Neutrophil (primary cell): ENCODE measurements around the gene PRDM15.

Experiments used
- H3K27ac ChIP-seq: fragments of 200-600 bp; sonication (generic); 2 replicates; pipeline ENCODE4 v1.5.1; 2016; ENCODE audit warnings: mild to moderate bottlenecking, moderate library complexity
- H3K27me3 ChIP-seq: fragments of 200-600 bp; sonication (generic); 2 replicates; pipeline ENCODE4 v1.6.0; 2016; ENCODE audit warnings: mild to moderate bottlenecking
- H3K36me3 ChIP-seq: fragments of 200-600 bp; sonication (generic); 2 replicates; pipeline ENCODE4 v1.5.1; 2017
- H3K4me1 ChIP-seq, 2 experiments: fragments of 200-600 bp in 1 of 2; sonication (generic) in 1 of 2; 1 replicate in 1 of 2; 2 replicates in 1 of 2; pipeline versions ENCODE4 v1.5.1 to v1.6.1; 2013 to 2016; ENCODE audit warnings: low read depth in 1 of 2, low read length in 1 of 2, mild to moderate bottlenecking in 1 of 2, moderate library complexity in 1 of 2; ENCODE audit not compliant: control insufficient read depth in 1 of 2, insufficient read depth in 1 of 2
- H3K4me3 ChIP-seq, 2 experiments: fragments of 200-600 bp in 1 of 2; sonication (generic) in 1 of 2; 1 replicate in 1 of 2; 2 replicates in 1 of 2; pipeline ENCODE4 v1.5.1; 2013 to 2016; ENCODE audit warnings: low read depth in 1 of 2, low read length in 1 of 2, mild to moderate bottlenecking in 1 of 2, moderate library complexity in 1 of 2
- H3K9me3 ChIP-seq: fragments of 200-600 bp; sonication (generic); 2 replicates; pipeline ENCODE4 v1.5.1; 2016
- TF ChIP-seq, protein P1 (sequence below): fragments of 200-600 bp; sonication (generic); IDR thresholded peaks from 2 replicates; pipeline ENCODE4 v1.5.1; 2016; ENCODE audit warnings: antibody characterized with exemption

The PRDM15 gene

DNA sequence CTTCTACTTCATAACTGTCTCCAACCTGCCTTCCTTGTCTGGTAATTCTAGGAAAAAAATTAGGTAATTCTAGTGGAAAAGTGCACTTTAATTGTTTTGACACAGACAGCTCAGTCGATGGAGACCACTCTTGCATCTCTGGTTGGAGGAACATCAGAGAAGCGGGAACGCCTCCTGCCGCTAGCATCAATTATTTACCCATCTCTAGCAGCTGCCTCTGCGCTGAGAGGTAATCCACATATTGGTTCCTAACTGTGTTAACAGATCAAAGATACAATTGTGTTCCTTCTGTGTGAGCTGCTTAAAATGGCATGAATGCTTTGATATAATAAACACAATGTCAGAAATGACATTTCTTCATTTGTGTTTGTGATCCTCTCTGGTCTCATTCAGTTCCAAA, 41.3 kb upstream of the PRDM15 start:
- no peaks in the 10 kb centered on the region for H3K9me3 ChIP-seq
- no peak overlapping the region for H3K27ac ChIP-seq
- H3K36me3 ChIP-seq, result no peaks in the 10 kb centered on the region
- TF ChIP-seq, protein P1, sequence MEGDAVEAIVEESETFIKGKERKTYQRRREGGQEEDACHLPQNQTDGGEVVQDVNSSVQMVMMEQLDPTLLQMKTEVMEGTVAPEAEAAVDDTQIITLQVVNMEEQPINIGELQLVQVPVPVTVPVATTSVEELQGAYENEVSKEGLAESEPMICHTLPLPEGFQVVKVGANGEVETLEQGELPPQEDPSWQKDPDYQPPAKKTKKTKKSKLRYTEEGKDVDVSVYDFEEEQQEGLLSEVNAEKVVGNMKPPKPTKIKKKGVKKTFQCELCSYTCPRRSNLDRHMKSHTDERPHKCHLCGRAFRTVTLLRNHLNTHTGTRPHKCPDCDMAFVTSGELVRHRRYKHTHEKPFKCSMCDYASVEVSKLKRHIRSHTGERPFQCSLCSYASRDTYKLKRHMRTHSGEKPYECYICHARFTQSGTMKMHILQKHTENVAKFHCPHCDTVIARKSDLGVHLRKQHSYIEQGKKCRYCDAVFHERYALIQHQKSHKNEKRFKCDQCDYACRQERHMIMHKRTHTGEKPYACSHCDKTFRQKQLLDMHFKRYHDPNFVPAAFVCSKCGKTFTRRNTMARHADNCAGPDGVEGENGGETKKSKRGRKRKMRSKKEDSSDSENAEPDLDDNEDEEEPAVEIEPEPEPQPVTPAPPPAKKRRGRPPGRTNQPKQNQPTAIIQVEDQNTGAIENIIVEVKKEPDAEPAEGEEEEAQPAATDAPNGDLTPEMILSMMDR, result no peak
- no peaks in the 10 kb centered on the region for H3K27me3 ChIP-seq
- no peak overlapping the region for H3K4me3 ChIP-seq
- H3K4me1 ChIP-seq, result no peaks in the 10 kb centered on the region

DNA sequence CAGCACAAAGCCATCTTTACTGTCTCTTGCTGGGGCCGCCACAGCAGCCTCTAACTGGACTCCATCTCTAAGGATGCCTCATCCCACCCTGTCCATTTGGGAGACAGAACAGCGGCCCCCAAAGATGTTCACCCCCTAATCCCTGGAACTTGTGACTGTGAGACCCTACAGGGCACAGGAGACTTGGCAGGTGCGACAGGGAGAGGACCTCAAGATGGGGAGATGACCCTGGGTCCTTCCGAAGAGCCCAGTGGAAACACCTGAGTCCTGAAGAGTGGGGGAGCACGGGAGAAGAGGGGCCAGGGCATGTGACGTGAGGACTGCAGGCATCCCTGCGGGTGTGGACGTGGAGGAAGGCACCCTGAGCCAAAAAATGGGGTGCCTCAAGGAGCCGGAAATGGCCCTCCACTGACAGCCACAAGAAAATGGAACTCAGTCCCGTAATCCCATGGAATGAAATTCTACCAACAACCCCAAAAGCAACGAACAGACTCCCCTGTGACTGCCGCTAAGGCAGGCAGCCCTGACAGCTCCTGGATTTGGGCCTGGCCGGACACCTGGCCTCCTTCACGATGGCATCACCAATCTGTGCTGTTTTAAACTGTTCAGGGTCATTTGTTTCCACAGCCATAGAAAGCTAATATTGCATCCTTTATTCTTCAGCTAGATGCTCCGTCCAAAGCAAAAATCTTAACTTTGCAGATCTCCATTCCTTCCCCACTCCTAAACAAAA, 40.7 kb upstream of the PRDM15 start:
- Histone ChIP-seq H3K36me3 (no peaks in the 10 kb centered on the region), H3K9me3 (no peaks in the 10 kb centered on the region), H3K4me1 (no peaks in the 10 kb centered on the region), H3K4me3 (no peak overlapping the region), H3K27ac (no peak overlapping the region), H3K27me3 (no peaks in the 10 kb centered on the region)
- TF ChIP-seq, protein P1, result no peak

DNA sequence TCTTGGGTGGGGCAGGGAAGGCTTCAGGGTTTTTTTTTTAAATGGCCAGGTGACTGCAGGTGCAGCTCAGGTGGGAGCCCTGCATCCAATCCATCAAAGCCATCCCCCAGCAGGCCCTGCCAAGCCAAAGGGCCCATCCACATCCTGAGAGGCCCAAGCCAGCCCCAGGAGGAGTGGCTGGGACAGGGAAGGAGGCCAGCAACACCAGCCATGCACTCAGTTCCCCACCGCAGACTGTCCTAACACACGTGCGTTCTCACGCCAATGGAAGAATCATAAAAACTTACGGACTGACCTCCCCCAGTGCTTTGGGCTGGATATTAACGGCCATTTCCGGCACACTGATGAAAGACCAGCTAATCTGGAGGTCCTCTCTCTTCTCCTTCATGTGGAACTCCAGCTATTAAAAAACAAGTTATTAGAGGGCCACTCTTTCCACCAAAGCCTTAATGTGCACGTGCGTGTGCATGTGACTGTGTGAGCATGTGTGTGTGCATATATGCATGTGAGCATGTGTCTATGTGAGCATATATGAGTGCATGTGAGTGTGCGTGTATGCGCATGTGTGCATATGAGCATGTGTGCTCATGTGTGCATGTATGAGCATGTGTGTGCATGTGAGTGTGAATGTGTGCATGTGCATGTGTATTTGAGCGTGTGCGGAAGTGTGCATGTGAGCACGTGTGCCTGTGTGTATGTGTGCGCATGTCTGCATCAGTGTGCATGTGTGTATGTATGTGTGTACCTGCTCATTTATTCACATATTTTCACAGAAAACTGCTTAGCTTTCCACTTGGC, 39.6 kb upstream of the PRDM15 start:
- no peaks in the 10 kb centered on the region for H3K4me1 ChIP-seq
- H3K36me3 ChIP-seq, result no peaks in the 10 kb centered on the region
- no peak overlapping the region for H3K4me3 ChIP-seq
- no peak overlapping the region for H3K27ac ChIP-seq
- TF ChIP-seq, protein P1, result no peak
- no peaks in the 10 kb centered on the region for H3K9me3 ChIP-seq
- H3K27me3 ChIP-seq, result no peaks in the 10 kb centered on the region

DNA sequence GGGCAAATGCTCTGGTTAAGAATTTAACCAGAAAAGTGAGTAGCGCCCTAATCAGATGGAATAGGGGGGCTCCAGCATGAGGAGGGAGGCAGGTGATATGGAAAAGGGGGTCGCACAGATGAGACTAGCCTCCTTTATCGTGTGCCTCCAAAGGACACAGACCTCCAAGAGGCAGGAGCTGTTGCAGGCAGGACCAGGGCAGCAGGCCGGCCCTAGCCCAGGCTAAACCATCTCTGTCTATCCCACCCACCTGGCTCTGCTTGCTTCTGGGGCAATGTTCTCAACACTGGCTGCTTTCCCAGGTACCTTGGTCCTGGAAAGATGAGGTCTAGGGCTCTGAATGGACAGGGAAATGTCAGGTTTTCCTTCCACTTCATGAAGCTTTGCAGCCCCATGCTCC, 38.4 kb upstream of the PRDM15 start:
- H3K27me3 ChIP-seq, result no peaks in the 10 kb centered on the region
- H3K36me3 ChIP-seq, result no peaks in the 10 kb centered on the region
- TF ChIP-seq, protein P1, result no peak
- H3K4me1 ChIP-seq, result no peaks in the 10 kb centered on the region
- no peaks in the 10 kb centered on the region for H3K9me3 ChIP-seq
- no peak overlapping the region for H3K4me3 ChIP-seq
- no peak overlapping the region for H3K27ac ChIP-seq

DNA sequence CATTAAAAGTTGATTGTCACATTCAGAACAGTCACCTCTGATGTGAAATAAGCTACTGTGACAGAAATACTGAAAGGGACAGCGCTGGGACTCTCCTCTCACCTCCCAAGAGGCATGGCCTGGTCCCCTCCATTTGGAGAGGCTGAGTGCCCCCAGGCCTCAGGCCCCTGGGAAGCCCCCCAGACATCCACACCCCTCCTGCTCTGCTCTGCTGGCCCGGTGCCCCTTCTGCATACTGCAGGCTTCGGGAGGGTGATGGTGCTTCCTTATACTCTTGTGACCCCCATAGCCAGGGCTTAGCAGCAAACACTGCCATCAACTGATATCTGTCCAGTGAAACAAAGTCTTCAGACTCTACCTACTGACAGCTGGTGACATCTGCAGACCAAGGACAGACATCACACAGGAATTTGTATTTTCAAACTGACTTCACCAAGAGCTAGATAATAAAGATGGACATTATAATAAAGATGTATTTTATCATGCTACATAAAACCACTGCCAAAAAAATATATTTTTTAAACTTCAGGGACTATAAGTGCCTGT, 37.8 kb upstream of the PRDM15 start:
- Histone ChIP-seq H3K36me3 (no peaks in the 10 kb centered on the region), H3K27ac (no peak overlapping the region), H3K9me3 (no peaks in the 10 kb centered on the region), H3K4me3 (no peak overlapping the region), H3K4me1 (no peaks in the 10 kb centered on the region), H3K27me3 (no peaks in the 10 kb centered on the region)
- TF ChIP-seq, protein P1, result no peak
